ENCODE results near the gene DTNBP1. TPM values are rescaled to one million over a fixed set of nuclear protein-coding genes. Genes with fewer than 3 reads are reported as not detected.

The DTNBP1 gene
- total and polyA plus RNA-seq, 5 donors: 17.2 to 34.0 (median 24.9) TPM

GRCh38 chr6:15520626-15521203, 142.1 kb downstream of the DTNBP1 start:
- ATAC-seq (no peak), DNase-seq (no peak)
- H3K27me3 ChIP-seq (ENCODE audit: control insufficient read depth, insufficient read depth): no peaks in the 10 kb centered on the region
- H3K9me3 ChIP-seq (ENCODE audit: control insufficient read depth, low read length): no peaks in the 10 kb centered on the region
- no peak overlapping the region for H3K4me3 ChIP-seq (ENCODE audit: low read length)
- WGBS: 90% methylated on average over 20 of the region's 20 CpGs
- no peaks in the 10 kb centered on the region for H3K4me1 ChIP-seq (ENCODE audit: control insufficient read depth, insufficient read depth, low read length)
- H3K27ac ChIP-seq (ENCODE audit: low read length): no peak overlapping the region
- intact Hi-C loops (cut with DNase I): loop anchor here in 1 of 4 donors (10.0 kb wide), 1 partner anchor 94 kb away; no protein-coding TSS in a partner anchor

GRCh38 chr6:15519681-15520080, 143.1 kb downstream of the DTNBP1 start:
- ATAC-seq (no peak), DNase-seq (no peak)
- Histone ChIP-seq H3K9me3 (ENCODE audit: control insufficient read depth, low read length) (no peaks in the 10 kb centered on the region), H3K27ac (ENCODE audit: low read length) (no peak overlapping the region), H3K27me3 (ENCODE audit: control insufficient read depth, insufficient read depth) (no peaks in the 10 kb centered on the region), H3K4me3 (ENCODE audit: low read length) (no peak overlapping the region), H3K4me1 (ENCODE audit: control insufficient read depth, insufficient read depth, low read length) (no peaks in the 10 kb centered on the region)
- 79% methylated on average over 6 of the region's 6 CpGs for WGBS
- intact Hi-C loops (cut with DNase I): loop anchor here in 2 of 4 donors (10.0 kb wide), 2 partner anchors 95 to 105 kb away; no protein-coding TSS in a partner anchor

- Histone ChIP-seq H3K4me3 (ENCODE audit: low read length) (no peak overlapping the region), H3K4me1 (ENCODE audit: control insufficient read depth, insufficient read depth, low read length) (no peaks in the 10 kb centered on the region), H3K27me3 (ENCODE audit: control insufficient read depth, insufficient read depth) (no peaks in the 10 kb centered on the region), H3K27ac (ENCODE audit: low read length) (no peak overlapping the region), H3K9me3 (ENCODE audit: control insufficient read depth, low read length) (no peaks in the 10 kb centered on the region)
- 97% methylated on average over 10 of the region's 10 CpGs for WGBS
- no peak for ATAC-seq
- DNase-seq: no peak
- intact Hi-C loops (cut with DNase I): loop anchor here in 1 of 4 donors (10.0 kb wide), 1 partner anchor 106 kb away; no protein-coding TSS in a partner anchor
Measured at GRCh38 chr6:15518878-15519277, 143.9 kb downstream of the DTNBP1 start.

- Histone ChIP-seq H3K27ac (ENCODE audit: low read length) (no peak overlapping the region), H3K27me3 (ENCODE audit: control insufficient read depth, insufficient read depth) (no peaks in the 10 kb centered on the region), H3K4me3 (ENCODE audit: low read length) (no peak overlapping the region), H3K4me1 (ENCODE audit: control insufficient read depth, insufficient read depth, low read length) (no peaks in the 10 kb centered on the region), H3K9me3 (ENCODE audit: control insufficient read depth, low read length) (no peaks in the 10 kb centered on the region)
- 96% methylated on average over 9 of the region's 9 CpGs for WGBS
- ATAC-seq: no peak
- intact Hi-C loops (cut with DNase I): loop anchor here in 1 of 4 donors (10.0 kb wide), 1 partner anchor 107 kb away; no protein-coding TSS in a partner anchor
- DNase-seq: no peak
Measured at GRCh38 chr6:15518057-15518456, 144.8 kb downstream of the DTNBP1 start.

GRCh38 chr6:15517600-15517999, 145.2 kb downstream of the DTNBP1 start:
- no peaks in the 10 kb centered on the region for H3K27me3 ChIP-seq (ENCODE audit: control insufficient read depth, insufficient read depth)
- ATAC-seq: no peak
- no peaks in the 10 kb centered on the region for H3K9me3 ChIP-seq (ENCODE audit: control insufficient read depth, low read length)
- no peaks in the 10 kb centered on the region for H3K4me1 ChIP-seq (ENCODE audit: control insufficient read depth, insufficient read depth, low read length)
- 95% methylated on average over 11 of the region's 11 CpGs for WGBS
- no peak overlapping the region for H3K27ac ChIP-seq (ENCODE audit: low read length)
- no peak overlapping the region for H3K4me3 ChIP-seq (ENCODE audit: low read length)
- DNase-seq: no peak
- intact Hi-C loops (cut with DNase I): loop anchor here in 1 of 4 donors (10.0 kb wide), 1 partner anchor 107 kb away; no protein-coding TSS in a partner anchor

GRCh38 chr6:15516923-15517560, 145.8 kb downstream of the DTNBP1 start:
- ATAC-seq (no peak), DNase-seq (no peak)
- WGBS: 96% methylated on average over 29 of the region's 29 CpGs
- H3K4me3 ChIP-seq (ENCODE audit: low read length): no peak overlapping the region
- H3K27me3 ChIP-seq (ENCODE audit: control insufficient read depth, insufficient read depth): no peaks in the 10 kb centered on the region
- no peaks in the 10 kb centered on the region for H3K9me3 ChIP-seq (ENCODE audit: control insufficient read depth, low read length)
- no peak overlapping the region for H3K27ac ChIP-seq (ENCODE audit: low read length)
- intact Hi-C loops (cut with DNase I): loop anchor here in 1 of 4 donors (10.0 kb wide), 1 partner anchor 108 kb away; no protein-coding TSS in a partner anchor
- H3K4me1 ChIP-seq (ENCODE audit: control insufficient read depth, insufficient read depth, low read length): no peaks in the 10 kb centered on the region

GRCh38 chr6:15516378-15516777, 146.4 kb downstream of the DTNBP1 start:
- ATAC-seq: no peak
- Histone ChIP-seq H3K4me1 (ENCODE audit: control insufficient read depth, insufficient read depth, low read length) (no peaks in the 10 kb centered on the region), H3K9me3 (ENCODE audit: control insufficient read depth, low read length) (no peaks in the 10 kb centered on the region), H3K27me3 (ENCODE audit: control insufficient read depth, insufficient read depth) (no peaks in the 10 kb centered on the region), H3K4me3 (ENCODE audit: low read length) (no peak overlapping the region), H3K27ac (ENCODE audit: low read length) (no peak overlapping the region)
- intact Hi-C loops (cut with DNase I): loop anchor here in 1 of 4 donors (10.0 kb wide), 1 partner anchor 108 kb away; no protein-coding TSS in a partner anchor
- 96% methylated on average over 13 of the region's 13 CpGs for WGBS
- no peak for DNase-seq

GRCh38 chr6:15515660-15516375, 147.0 kb downstream of the DTNBP1 start:
- intact Hi-C loops (cut with DNase I): loop anchor here in 1 of 4 donors (10.0 kb wide), 1 partner anchor 109 kb away; no protein-coding TSS in a partner anchor
- Histone ChIP-seq H3K9me3 (ENCODE audit: control insufficient read depth, low read length) (no peaks in the 10 kb centered on the region), H3K27me3 (ENCODE audit: control insufficient read depth, insufficient read depth) (no peaks in the 10 kb centered on the region), H3K27ac (ENCODE audit: low read length) (no peak overlapping the region), H3K4me3 (ENCODE audit: low read length) (no peak overlapping the region), H3K4me1 (ENCODE audit: control insufficient read depth, insufficient read depth, low read length) (no peaks in the 10 kb centered on the region)
- WGBS: 73% methylated on average over 18 of the region's 18 CpGs
- no peak for ATAC-seq
- DNase-seq: no peak

GRCh38 chr6:15515226-15515625, 147.6 kb downstream of the DTNBP1 start:
- no peak for ATAC-seq
- Histone ChIP-seq H3K27me3 (ENCODE audit: control insufficient read depth, insufficient read depth) (no peaks in the 10 kb centered on the region), H3K4me3 (ENCODE audit: low read length) (no peak overlapping the region), H3K4me1 (ENCODE audit: control insufficient read depth, insufficient read depth, low read length) (no peaks in the 10 kb centered on the region), H3K9me3 (ENCODE audit: control insufficient read depth, low read length) (no peaks in the 10 kb centered on the region), H3K27ac (ENCODE audit: low read length) (no peak overlapping the region)
- WGBS: 95% methylated on average over 6 of the region's 6 CpGs
- intact Hi-C loops (cut with DNase I): loop anchor here in 1 of 4 donors (10.0 kb wide), 1 partner anchor 110 kb away; no protein-coding TSS in a partner anchor
- DNase-seq: no peak

GRCh38 chr6:15513801-15514711, 148.8 kb downstream of the DTNBP1 start:
- H3K27ac ChIP-seq (ENCODE audit: low read length): no peak overlapping the region
- H3K4me1 ChIP-seq (ENCODE audit: control insufficient read depth, insufficient read depth, low read length): no peaks in the 10 kb centered on the region
- no peak for DNase-seq
- intact Hi-C loops (cut with DNase I): loop anchor here in 1 of 4 donors (10.0 kb wide), 1 partner anchor 111 kb away; no protein-coding TSS in a partner anchor
- no peaks in the 10 kb centered on the region for H3K9me3 ChIP-seq (ENCODE audit: control insufficient read depth, low read length)
- no peaks in the 10 kb centered on the region for H3K27me3 ChIP-seq (ENCODE audit: control insufficient read depth, insufficient read depth)
- 90% methylated on average over 21 of the region's 21 CpGs for WGBS
- ATAC-seq: no peak
- no peak overlapping the region for H3K4me3 ChIP-seq (ENCODE audit: low read length)
